Neural progenitor cell (in vitro differentiated cells): ENCODE measurements around the gene IRF1. TPM values are rescaled to one million over a fixed set of nuclear protein-coding genes. Genes with fewer than 3 reads are reported as not detected.

Experiments
- DNase-seq: peaks from one replicate; pipeline ENCODE4 v3.0.0-alpha.2; 2016; ENCODE audit warnings: low spot score
- H2AFZ ChIP-seq: fragments of 200-600 bp; sonication (generic); replicated peaks from 2 replicates; pipeline ENCODE4 v1.6.1; 2016; ENCODE audit warnings: antibody characterized with exemption
- H3F3A ChIP-seq: fragments of 200-600 bp; sonication (generic); 2 replicates; pipeline ENCODE4 v1.6.1; 2016; ENCODE audit warnings: antibody characterized with exemption, low read depth
- H3K27ac ChIP-seq: fragments of 200-600 bp; sonication (generic); 2 replicates; pipeline ENCODE4 v1.5.1; 2016; ENCODE audit warnings: mild to moderate bottlenecking
- H3K27me3 ChIP-seq: fragments of 200-600 bp; sonication (generic); 2 replicates; pipeline ENCODE4 v1.6.1; 2016; ENCODE audit warnings: mild to moderate bottlenecking, moderate library complexity
- H3K36me3 ChIP-seq: fragments of 200-600 bp; sonication (generic); 2 replicates; pipeline ENCODE4 v1.5.1; 2016
- H3K4me1 ChIP-seq: fragments of 200-600 bp; sonication (generic); 2 replicates; pipeline ENCODE4 v1.6.1; 2016; ENCODE audit warnings: mixed run types
- H3K4me2 ChIP-seq: fragments of 200-600 bp; sonication (generic); 2 replicates; pipeline ENCODE4 v1.6.1; 2016
- H3K4me3 ChIP-seq: fragments of 200-600 bp; sonication (generic); 2 replicates; pipeline ENCODE4 v1.5.1; 2016
- H3K79me2 ChIP-seq: fragments of 200-600 bp; sonication (generic); 2 replicates; pipeline ENCODE4 v1.6.1; 2016; ENCODE audit warnings: low read depth
- H3K9ac ChIP-seq: fragments of 200-600 bp; sonication (generic); 2 replicates; pipeline ENCODE4 v1.6.1; 2016
- H3K9me3 ChIP-seq: fragments of 200-600 bp; sonication (generic); 2 replicates; pipeline ENCODE4 v1.5.1; 2016; ENCODE audit warnings: low read depth
- H4K20me1 ChIP-seq: fragments of 200-600 bp; sonication (generic); 2 replicates; pipeline ENCODE4 v1.6.1; 2016; ENCODE audit warnings: low read depth
- H3K27ac Mint-ChIP-seq: 3 replicates; pipeline ENCODE4 v1.8.0; 2021; ENCODE audit warnings: mixed read lengths
- H3K27me3 Mint-ChIP-seq: 2 replicates; pipeline ENCODE4 v1.8.0; 2022; ENCODE audit warnings: low read depth, mild to moderate bottlenecking, inconsistent platforms, moderate library complexity, mixed read lengths; ENCODE audit not compliant: insufficient read depth
- H3K36me3 Mint-ChIP-seq: 3 replicates; pipeline ENCODE4 v1.8.0; 2021; ENCODE audit warnings: mixed read lengths
- H3K4me1 Mint-ChIP-seq: 3 replicates; pipeline ENCODE4 v1.8.0; 2021; ENCODE audit warnings: mixed read lengths
- H3K4me3 Mint-ChIP-seq: 3 replicates; pipeline ENCODE4 v1.8.0; 2021; ENCODE audit warnings: mild to moderate bottlenecking, moderate library complexity, mixed read lengths
- H3K9me3 Mint-ChIP-seq: 3 replicates; pipeline ENCODE4 v1.8.0; 2020; ENCODE audit warnings: mixed read lengths
- CTCF ChIP-seq: fragments of 200-600 bp; sonication (generic); IDR thresholded peaks from 2 replicates; pipeline ENCODE4 v1.5.1; 2017; ENCODE audit warnings: antibody characterized with exemption, mild to moderate bottlenecking
- EZH2 ChIP-seq: fragments of 200-600 bp; sonication (generic); IDR thresholded peaks from 2 replicates; pipeline ENCODE4 v1.6.1; 2017; ENCODE audit warnings: antibody characterized with exemption, mild to moderate bottlenecking, moderate library complexity
- EZH2phosphoT487 ChIP-seq: fragments of 200-600 bp; sonication (generic); IDR thresholded peaks from 2 replicates; pipeline ENCODE4 v1.6.1; 2017; ENCODE audit warnings: antibody characterized with exemption
- total RNA-seq: library from RNA; depleted of rRNA; stranded (reverse); fragments of >200 nt; gene quantifications from 2 replicates; pipeline ENCODE4 v1.2.3, GENCODE V29; 2015; ENCODE audit warnings: low replicate concordance

IRF1 gene
- total RNA-seq, 1 donor from 2014 or later = 7.1 TPM

GRCh38 chr5:132463811-132464155 is 26.8 kb downstream of the IRF1 start:
- no peak overlapping the region for H3K4me3 Mint-ChIP-seq
- H3K9me3 Mint-ChIP-seq = peaks cover 1% of the 10 kb centered on the region
- H3K4me2 ChIP-seq = no peak overlapping the region

GRCh38 chr5:132462856-132463745 is 27.5 kb downstream of the IRF1 start:
- no peaks in the 10 kb centered on the region for H3K36me3 Mint-ChIP-seq
- H2AFZ ChIP-seq = no peak overlapping the region
- H3K27ac ChIP-seq = no peak overlapping the region
- H3K4me2 ChIP-seq = no peak overlapping the region
- H3K27me3 ChIP-seq = no peaks in the 10 kb centered on the region
- H3K36me3 ChIP-seq = no peaks in the 10 kb centered on the region
- peaks cover 12% of the 10 kb centered on the region for H3K4me1 ChIP-seq
- H3K4me1 Mint-ChIP-seq = peaks cover 47% of the 10 kb centered on the region
- no peaks in the 10 kb centered on the region for H4K20me1 ChIP-seq
- no peak overlapping the region for H3K9ac ChIP-seq
- no peak overlapping the region for H3K4me3 ChIP-seq
- DNase-seq = no peak
- H3F3A ChIP-seq = no peaks in the 10 kb centered on the region
- no peak for TF ChIP-seq CTCF
- TF ChIP-seq EZH2 = no peak
- TF ChIP-seq EZH2phosphoT487 = no peak
- no peaks in the 10 kb centered on the region for H3K79me2 ChIP-seq
- H3K9me3 Mint-ChIP-seq = no peaks in the 10 kb centered on the region
- H3K9me3 ChIP-seq = no peaks in the 10 kb centered on the region
- peaks cover 2% of the 10 kb centered on the region for H3K27me3 Mint-ChIP-seq
- no peak overlapping the region for H3K4me3 Mint-ChIP-seq
- peak overlapping the region; percentile 79 for H3K27ac Mint-ChIP-seq

More at GRCh38 chr5:132463811-132464155, 26.8 kb downstream of the IRF1 start:
- Mint-ChIP-seq H3K27ac (no peak overlapping the region), H3K27me3 (peaks cover 2% of the 10 kb centered on the region), H3K36me3 (no peaks in the 10 kb centered on the region), H3K4me1 (peaks cover 47% of the 10 kb centered on the region)
- Histone ChIP-seq H3K79me2 (no peaks in the 10 kb centered on the region), H2AFZ (no peak overlapping the region), H3K4me3 (no peak overlapping the region), H3K27me3 (no peaks in the 10 kb centered on the region), H3K36me3 (no peaks in the 10 kb centered on the region), H3F3A (no peaks in the 10 kb centered on the region), H3K27ac (no peak overlapping the region), H3K4me1 (peaks cover 12% of the 10 kb centered on the region), H4K20me1 (no peaks in the 10 kb centered on the region), H3K9ac (no peak overlapping the region), H3K9me3 (no peaks in the 10 kb centered on the region)
- TF ChIP-seq EZH2 (no peak), CTCF (no peak), EZH2phosphoT487 (no peak)
- DNase-seq = no peak

GRCh38 chr5:132462333-132462732 is 28.2 kb downstream of the IRF1 start:
- no peak for DNase-seq
- Histone ChIP-seq H4K20me1 (no peaks in the 10 kb centered on the region), H3K4me2 (no peak overlapping the region), H3K36me3 (no peaks in the 10 kb centered on the region), H3K27ac (no peak overlapping the region), H3K9ac (no peak overlapping the region), H3K4me3 (no peak overlapping the region), H3F3A (no peaks in the 10 kb centered on the region), H3K79me2 (no peaks in the 10 kb centered on the region), H2AFZ (no peak overlapping the region), H3K4me1 (peaks cover 12% of the 10 kb centered on the region), H3K27me3 (no peaks in the 10 kb centered on the region), H3K9me3 (no peaks in the 10 kb centered on the region)
- Mint-ChIP-seq H3K9me3 (no peaks in the 10 kb centered on the region), H3K27ac (no peak overlapping the region), H3K4me1 (peaks cover 47% of the 10 kb centered on the region), H3K27me3 (peaks cover 2% of the 10 kb centered on the region), H3K4me3 (no peak overlapping the region), H3K36me3 (no peaks in the 10 kb centered on the region)
- TF ChIP-seq CTCF (no peak), EZH2 (no peak), EZH2phosphoT487 (no peak)
